Nephron progenitor cell (in vitro differentiated cells): ENCODE measurements around the gene RSPH4A.

ENCODE experiments used
- DNase-seq: peaks from one replicate; pipeline ENCODE4 v3.0.0; 2021
- H3K27ac Mint-ChIP-seq: 2 replicates; pipeline ENCODE4 v1.8.0; 2021; ENCODE audit warnings: mild to moderate bottlenecking, moderate library complexity, mixed read lengths
- H3K27me3 Mint-ChIP-seq: 2 replicates; pipeline ENCODE4 v1.8.0; 2021; ENCODE audit warnings: mild to moderate bottlenecking, low read depth, mixed read lengths; ENCODE audit not compliant: poor library complexity
- H3K36me3 Mint-ChIP-seq: 2 replicates; pipeline ENCODE4 v1.8.0; 2021; ENCODE audit warnings: low read depth, mixed read lengths
- H3K4me1 Mint-ChIP-seq: 2 replicates; pipeline ENCODE4 v1.8.0; 2021; ENCODE audit warnings: mixed read lengths
- H3K4me3 Mint-ChIP-seq: 2 replicates; pipeline ENCODE4 v1.8.0; 2021; ENCODE audit warnings: mild to moderate bottlenecking, moderate library complexity, mixed read lengths
- H3K9me3 Mint-ChIP-seq: 2 replicates; pipeline ENCODE4 v1.8.0; 2021; ENCODE audit warnings: mild to moderate bottlenecking, moderate library complexity, mixed read lengths
- CTCF ChIP-seq: fragments of 200-600 bp; sonication (generic); IDR thresholded peaks from 2 replicates; pipeline ENCODE4 v1.5.0; 2021; ENCODE audit warnings: antibody characterized with exemption

RSPH4A gene

GRCh38 chr6:116611056-116611455 lies 5.2 kb upstream of the RSPH4A start:
- Mint-ChIP-seq H3K4me3 (no peak overlapping the region), H3K36me3 (no peaks in the 10 kb centered on the region), H3K9me3 (no peaks in the 10 kb centered on the region), H3K27ac (no peak overlapping the region), H3K4me1 (peaks cover 8% of the 10 kb centered on the region), H3K27me3 (peaks cover 9% of the 10 kb centered on the region)
- TF ChIP-seq CTCF = no peak
- no peak for DNase-seq

DNA sequence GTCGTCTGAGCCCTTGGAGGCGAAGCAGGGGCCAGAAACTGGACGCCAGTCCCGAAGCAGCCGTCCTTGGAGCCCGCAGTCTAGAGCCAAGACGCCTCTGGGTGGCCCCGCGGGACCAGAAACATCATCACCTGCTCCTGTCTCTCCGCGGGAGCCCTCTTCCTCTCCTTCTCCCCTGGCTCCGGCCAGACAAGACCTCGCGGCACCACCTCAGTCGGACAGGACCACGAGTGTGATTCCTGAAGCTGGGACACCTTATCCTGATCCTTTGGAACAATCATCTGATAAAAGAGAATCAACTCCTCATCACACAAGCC lies 416 bp downstream of the RSPH4A start:
- Mint-ChIP-seq H3K4me1 (peaks cover 15% of the 10 kb centered on the region), H3K36me3 (no peaks in the 10 kb centered on the region), H3K27ac (no peak overlapping the region), H3K4me3 (peak overlapping the region; percentile 93), H3K9me3 (no peaks in the 10 kb centered on the region), H3K27me3 (peaks cover 44% of the 10 kb centered on the region)
- DNase-seq = peak; percentile 42
- TF ChIP-seq CTCF = no peak

DNA sequence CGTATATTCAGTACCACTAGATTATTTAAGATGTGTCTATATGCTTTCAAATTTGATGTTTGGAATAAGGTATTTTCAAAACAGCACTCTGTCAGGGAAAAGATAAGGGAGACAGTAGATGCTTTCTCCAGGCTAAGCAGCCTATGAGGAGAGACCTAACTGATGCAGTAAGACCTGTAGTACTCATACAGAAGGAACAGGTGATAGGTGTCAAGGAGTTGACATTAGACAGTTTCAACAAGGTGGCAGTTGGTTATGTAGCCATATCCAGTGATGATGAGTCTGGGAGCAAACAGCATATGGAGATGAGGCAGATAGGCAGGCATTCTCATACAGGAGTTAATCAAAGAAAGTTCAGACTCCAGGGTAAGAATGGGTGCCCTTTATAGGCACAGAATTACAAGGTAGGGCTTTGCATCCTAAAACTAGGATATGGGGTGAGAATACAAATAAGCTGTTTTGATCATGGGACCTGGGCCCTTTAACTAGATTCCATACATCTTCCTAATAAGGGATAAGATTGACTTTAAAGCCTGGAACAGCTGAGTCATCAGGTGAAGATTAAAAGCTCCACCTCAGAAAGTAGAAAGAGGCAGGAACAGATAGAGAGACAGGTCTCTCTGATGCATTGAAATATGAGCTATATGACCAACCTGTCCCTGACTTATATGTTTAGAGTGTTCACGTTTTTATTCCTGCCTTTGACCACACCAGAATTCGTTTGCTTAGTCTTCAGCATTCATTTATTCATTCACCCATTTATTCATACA lies 7.9 kb downstream of the RSPH4A start:
- no peak for TF ChIP-seq CTCF
- H3K4me3 Mint-ChIP-seq = no peak overlapping the region
- no peak overlapping the region for H3K27ac Mint-ChIP-seq
- no peaks in the 10 kb centered on the region for H3K36me3 Mint-ChIP-seq
- no peaks in the 10 kb centered on the region for H3K9me3 Mint-ChIP-seq
- H3K27me3 Mint-ChIP-seq = peaks cover 21% of the 10 kb centered on the region
- no peak for DNase-seq
- no peaks in the 10 kb centered on the region for H3K4me1 Mint-ChIP-seq

- Mint-ChIP-seq H3K4me1 (no peaks in the 10 kb centered on the region), H3K36me3 (no peaks in the 10 kb centered on the region), H3K4me3 (no peak overlapping the region), H3K9me3 (no peaks in the 10 kb centered on the region), H3K27me3 (peaks cover 19% of the 10 kb centered on the region), H3K27ac (no peak overlapping the region)
- TF ChIP-seq CTCF = no peak
- no peak for DNase-seq
These were observed 9.6 kb downstream of the RSPH4A start for GRCh38 chr6:116625872-116626271.

- no peak for TF ChIP-seq CTCF
- peaks cover 11% of the 10 kb centered on the region for H3K36me3 Mint-ChIP-seq
- no peak for DNase-seq
- H3K27me3 Mint-ChIP-seq = no peaks in the 10 kb centered on the region
- H3K9me3 Mint-ChIP-seq = no peaks in the 10 kb centered on the region
- no peaks in the 10 kb centered on the region for H3K4me1 Mint-ChIP-seq
- no peak overlapping the region for H3K4me3 Mint-ChIP-seq
- H3K27ac Mint-ChIP-seq = no peak overlapping the region
These were observed 13.3 kb downstream of the RSPH4A start for GRCh38 chr6:116629563-116629981.

- Mint-ChIP-seq H3K27ac (peak overlapping the region; percentile 61), H3K36me3 (peaks cover 16% of the 10 kb centered on the region), H3K4me3 (no peak overlapping the region), H3K4me1 (no peaks in the 10 kb centered on the region), H3K9me3 (no peaks in the 10 kb centered on the region), H3K27me3 (no peaks in the 10 kb centered on the region)
- no peak for TF ChIP-seq CTCF
- DNase-seq = no peak
These were observed 15.2 kb downstream of the RSPH4A start for GRCh38 chr6:116631379-116631990.
